IPS DF 6.9 (cell line): ENCODE data around the gene CSGALNACT2.
A peak's percentile ranks its signal among the peaks of the same experiment; 100 is the strongest.

Source experiments
- DNase-seq: peaks from one replicate; pipeline ENCODE4 v3.0.0-alpha.2; 2013; ENCODE audit warnings: low read depth, low spot score
- H3K27ac ChIP-seq: one replicate; pipeline ENCODE4 v1.5.1; 2013; ENCODE audit warnings: low read length, control low read depth
- H3K27me3 ChIP-seq: 2 replicates; pipeline ENCODE4 v1.6.1; 2013; ENCODE audit warnings: mild to moderate bottlenecking, low read length; ENCODE audit not compliant: control insufficient read depth, insufficient read depth
- H3K36me3 ChIP-seq: 2 replicates; pipeline ENCODE4 v1.6.1; 2013; ENCODE audit warnings: low read length; ENCODE audit not compliant: control insufficient read depth, insufficient read depth
- H3K4me1 ChIP-seq: 2 replicates; pipeline ENCODE4 v1.6.1; 2013; ENCODE audit warnings: low read length; ENCODE audit not compliant: control insufficient read depth, insufficient read depth
- H3K4me3 ChIP-seq: 2 replicates; pipeline ENCODE4 v1.5.1; 2013; ENCODE audit warnings: mild to moderate bottlenecking, low read length
- H3K9me3 ChIP-seq: 2 replicates; pipeline ENCODE4 v1.6.1; 2013; ENCODE audit warnings: low read length, inconsistent platforms; ENCODE audit not compliant: control insufficient read depth, insufficient read depth
- WGBS: extraction: QIAGEN DNeasy Blood & Tissue Kit; methylation state at CpG from one replicate; pipeline ENCODE4 v1.1.7; 2013; ENCODE audit warnings: mixed read lengths, missing lambda C conversion rate; ENCODE audit not compliant: insufficient read length, insufficient coverage; 5-methylcytosine and 5-hydroxymethylcytosine counted together

The CSGALNACT2 gene

GRCh38 chr10:43223056-43223455 lies 84.8 kb downstream of the CSGALNACT2 start:
- Histone ChIP-seq H3K27me3 (no peaks in the 10 kb centered on the region), H3K4me3 (no peak overlapping the region), H3K4me1 (no peaks in the 10 kb centered on the region; the same call in 1 of the 2 replicates), H3K36me3 (no peaks in the 10 kb centered on the region), H3K9me3 (no peaks in the 10 kb centered on the region), H3K27ac (no peak overlapping the region)
- no peak for DNase-seq
- WGBS: no CpG with 5 or more reads among the region's 1 CpG

GRCh38 chr10:43224321-43224720 lies 86.1 kb downstream of the CSGALNACT2 start:
- Histone ChIP-seq H3K4me1 (no peaks in the 10 kb centered on the region; the same call in 1 of the 2 replicates), H3K9me3 (no peaks in the 10 kb centered on the region), H3K4me3 (no peak overlapping the region), H3K27ac (no peak overlapping the region), H3K27me3 (peaks cover 7% of the 10 kb centered on the region; the same call in 1 of the 2 replicates), H3K36me3 (no peaks in the 10 kb centered on the region)
- no peak for DNase-seq
- WGBS: no CpG with 5 or more reads among the region's 1 CpG

- Histone ChIP-seq H3K27me3 (peaks cover 10% of the 10 kb centered on the region; the same call in 1 of the 2 replicates), H3K4me1 (no peaks in the 10 kb centered on the region; the same call in 1 of the 2 replicates), H3K36me3 (no peaks in the 10 kb centered on the region), H3K27ac (no peak overlapping the region), H3K4me3 (no peak overlapping the region), H3K9me3 (no peaks in the 10 kb centered on the region)
- no peak for DNase-seq
- WGBS: no CpG with 5 or more reads among the region's 5 CpGs
These were observed 87.0 kb downstream of the CSGALNACT2 start for GRCh38 chr10:43225004-43225786.

GRCh38 chr10:43225787-43226153 lies 87.5 kb downstream of the CSGALNACT2 start:
- no CpG with 5 or more reads among the region's 11 CpGs for WGBS
- H3K9me3 ChIP-seq: no peaks in the 10 kb centered on the region
- no peak overlapping the region for H3K4me3 ChIP-seq
- DNase-seq: no peak
- no peaks in the 10 kb centered on the region for H3K36me3 ChIP-seq
- H3K4me1 ChIP-seq: no peaks in the 10 kb centered on the region; the same call in 1 of the 2 replicates
- no peak overlapping the region for H3K27ac ChIP-seq
- H3K27me3 ChIP-seq: peaks cover 16% of the 10 kb centered on the region; the same call in 1 of the 2 replicates

DNA sequence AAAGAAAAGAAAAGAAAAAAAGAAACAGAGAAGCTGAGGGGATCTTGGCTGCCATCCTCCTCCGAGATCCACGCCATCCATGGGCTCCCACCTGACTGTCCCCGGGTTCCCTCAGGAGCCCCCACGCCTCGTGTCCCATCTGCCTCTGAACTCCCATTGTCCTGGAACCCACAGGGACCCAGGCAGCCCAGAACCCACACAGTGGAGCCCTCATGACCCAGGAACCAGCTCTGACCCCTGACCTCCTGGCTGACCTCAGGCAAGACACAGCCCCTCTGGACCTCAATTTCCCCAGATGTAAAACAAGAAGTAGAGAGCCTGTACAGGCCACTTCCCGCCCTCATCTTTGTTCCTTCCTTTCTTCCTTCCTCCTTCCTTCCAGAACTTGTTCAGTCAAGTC lies 88.2 kb downstream of the CSGALNACT2 start:
- Histone ChIP-seq H3K9me3 (no peaks in the 10 kb centered on the region), H3K27me3 (peaks cover 18% of the 10 kb centered on the region; the same call in 1 of the 2 replicates), H3K27ac (no peak overlapping the region), H3K4me1 (no peaks in the 10 kb centered on the region; the same call in 1 of the 2 replicates), H3K36me3 (no peaks in the 10 kb centered on the region), H3K4me3 (no peak overlapping the region)
- WGBS: no CpG with 5 or more reads among the region's 6 CpGs
- no peak for DNase-seq

- Histone ChIP-seq H3K9me3 (no peaks in the 10 kb centered on the region), H3K36me3 (no peaks in the 10 kb centered on the region), H3K4me1 (no peaks in the 10 kb centered on the region), H3K4me3 (no peak overlapping the region), H3K27me3 (peaks cover 18% of the 10 kb centered on the region; the same call in 1 of the 2 replicates), H3K27ac (no peak overlapping the region)
- DNase-seq: no peak
- WGBS: no CpG with 5 or more reads among the region's 8 CpGs
These were observed 88.9 kb downstream of the CSGALNACT2 start for GRCh38 chr10:43226851-43227845.

DNA sequence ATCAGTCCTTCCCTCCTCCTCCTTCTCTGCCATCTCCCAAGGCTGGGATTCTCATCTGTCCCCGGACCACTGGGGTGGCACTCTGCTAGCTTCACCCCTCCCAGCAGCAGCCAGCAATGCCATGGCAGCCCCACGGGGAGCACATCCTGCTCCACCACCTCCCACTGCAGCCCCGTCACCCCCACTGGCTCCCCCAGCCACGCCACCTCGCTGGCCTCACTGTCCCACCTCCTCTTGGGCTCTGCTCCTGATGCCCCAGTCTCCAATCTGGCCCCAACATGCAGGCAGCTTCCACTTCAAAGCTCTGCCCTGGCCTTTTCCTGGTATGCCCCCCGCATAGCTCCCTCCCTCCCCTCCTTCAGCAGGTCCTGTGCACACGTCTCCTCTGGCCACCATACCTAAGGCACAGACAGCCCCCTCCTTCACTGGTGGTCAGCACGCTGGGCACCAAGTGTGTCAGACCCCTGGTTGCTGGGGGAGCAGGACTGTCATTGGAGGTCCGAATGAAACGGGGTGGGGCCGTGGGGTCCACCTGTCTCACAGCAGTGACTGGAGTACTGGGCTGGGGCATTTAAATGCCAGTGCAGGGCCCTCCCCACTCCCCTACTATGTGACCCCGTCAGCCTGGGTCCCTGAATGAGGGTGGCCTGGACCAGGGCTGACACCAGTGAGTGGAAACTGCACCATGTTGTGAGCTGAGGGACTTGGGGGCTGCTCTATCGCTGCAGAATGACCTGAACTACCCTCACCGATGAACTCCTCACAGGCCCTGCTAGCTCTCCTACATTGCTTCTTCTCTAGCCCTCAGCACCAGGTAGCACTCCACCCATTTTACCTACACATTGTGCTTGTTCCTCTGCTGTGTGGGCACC lies 89.9 kb downstream of the CSGALNACT2 start:
- no peaks in the 10 kb centered on the region for H3K4me1 ChIP-seq
- no peaks in the 10 kb centered on the region for H3K9me3 ChIP-seq
- no peak overlapping the region for H3K27ac ChIP-seq
- H3K4me3 ChIP-seq: no peak overlapping the region
- peaks cover 18% of the 10 kb centered on the region; the same call in 1 of the 2 replicates for H3K27me3 ChIP-seq
- no peaks in the 10 kb centered on the region for H3K36me3 ChIP-seq
- no peak for DNase-seq
- WGBS: no CpG with 5 or more reads among the region's 14 CpGs

DNA sequence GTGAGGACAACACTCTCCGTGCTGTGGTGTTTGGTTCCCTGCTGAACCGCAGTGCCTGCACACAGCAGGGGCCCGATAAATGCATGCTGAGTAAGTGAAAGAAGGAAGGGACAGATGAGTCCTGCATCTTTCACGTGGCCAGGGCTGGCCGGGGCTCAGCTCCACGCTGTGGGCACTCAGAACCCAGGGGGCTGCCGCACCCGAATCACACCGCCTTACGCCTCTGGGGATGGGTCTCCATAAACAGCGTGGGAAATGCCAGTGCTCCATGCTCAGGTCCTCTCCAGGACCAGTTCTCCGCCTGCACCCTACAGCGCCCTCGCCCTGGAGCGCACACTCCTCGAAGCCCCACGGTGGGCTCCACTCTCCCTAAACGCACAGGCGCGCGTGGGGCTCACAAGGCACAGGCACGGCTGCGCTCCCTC lies 90.5 kb downstream of the CSGALNACT2 start:
- H3K27me3 ChIP-seq: peaks cover 18% of the 10 kb centered on the region; the same call in 1 of the 2 replicates
- no peaks in the 10 kb centered on the region for H3K4me1 ChIP-seq
- no peak for DNase-seq
- no peak overlapping the region for H3K27ac ChIP-seq
- H3K9me3 ChIP-seq: no peaks in the 10 kb centered on the region
- whole genome bisulfite sequencing: no CpG with 5 or more reads among the region's 23 CpGs
- H3K4me3 ChIP-seq: peak overlapping the region; percentile 40; the same call in 1 of the 2 replicates
- H3K36me3 ChIP-seq: no peaks in the 10 kb centered on the region

DNA sequence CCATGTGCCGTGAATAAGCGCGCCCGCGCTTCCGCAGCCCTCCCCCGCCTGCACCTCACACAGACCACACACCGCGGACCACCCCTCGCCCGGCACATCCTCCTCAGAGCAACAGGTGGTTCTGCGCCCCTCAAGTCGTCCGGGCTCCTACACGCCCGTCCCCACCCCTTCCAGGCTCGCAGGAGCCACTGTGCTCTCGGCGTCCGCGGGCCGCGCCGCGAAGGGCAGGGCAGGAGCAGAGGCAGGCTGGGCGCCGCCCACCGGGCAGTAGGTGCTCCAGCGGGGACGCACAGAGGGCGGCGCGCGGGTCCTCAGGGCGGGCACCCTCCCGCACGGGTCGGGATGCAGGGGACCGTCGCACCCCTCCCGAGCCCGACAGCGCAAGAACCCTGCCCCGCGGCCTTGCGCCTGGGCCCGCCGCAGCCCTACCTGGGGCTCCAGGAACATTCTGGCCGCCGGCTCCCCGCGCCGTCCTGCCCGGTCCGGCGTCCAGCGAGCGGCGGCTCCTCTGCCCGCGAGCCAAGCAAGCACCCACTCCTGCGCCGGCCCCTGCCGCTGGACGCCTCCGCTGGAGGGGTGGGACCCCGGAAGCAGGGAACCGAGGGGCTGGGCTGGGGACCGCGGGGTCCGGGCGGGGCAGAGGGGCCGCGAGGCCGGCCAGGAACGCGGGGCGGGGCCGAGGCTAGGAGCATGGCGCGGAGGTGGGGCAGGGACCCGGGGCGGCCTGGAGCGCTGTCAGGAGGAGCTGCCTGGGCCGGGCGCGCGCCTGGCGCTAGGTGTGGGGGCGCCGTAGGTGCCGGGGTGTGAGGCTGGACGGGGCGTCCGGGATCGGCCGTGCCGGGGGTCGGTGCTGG lies 91.2 kb downstream of the CSGALNACT2 start:
- no peaks in the 10 kb centered on the region for H3K9me3 ChIP-seq
- peaks cover 18% of the 10 kb centered on the region; the same call in 1 of the 2 replicates for H3K27me3 ChIP-seq
- WGBS: no CpG with 5 or more reads among the region's 99 CpGs
- peak overlapping the region; percentile 40; the same call in 1 of the 2 replicates for H3K4me3 ChIP-seq
- H3K4me1 ChIP-seq: no peaks in the 10 kb centered on the region
- H3K27ac ChIP-seq: no peak overlapping the region
- H3K36me3 ChIP-seq: no peaks in the 10 kb centered on the region
- no peak for DNase-seq
